Prostate gland (tissue), 2 donors: ENCODE results near the gene ZFP14.
"Not testable (repeated sequence)": the region's sequence is repeated elsewhere in the genome, so short reads cannot be mapped to it uniquely, and the experiment has no call there.

Source experiments
- CTCF ChIP-seq, 4 experiments: fragments of 200-600 bp in 2 of 4; fragments of 450-650 bp in 2 of 4; sonication (generic) in 2 of 4; IDR thresholded peaks; 1 replicate in 3 of 4; 2 replicates in 1 of 4; pipeline ENCODE4 v1.5.1; 2016 to 2019; ENCODE audit warnings: antibody characterized with exemption in 4 of 4, mild to moderate bottlenecking in 2 of 4, moderate library complexity in 2 of 4
- POLR2A ChIP-seq: fragments of 450-650 bp; IDR thresholded peaks from one replicate; pipeline ENCODE4 v1.6.1; 2016; ENCODE audit warnings: antibody characterized with exemption, mild to moderate bottlenecking

GRCh38 chr19:36309309-36309708, 69.7 kb downstream of the ZFP14 start:
- not testable (repeated sequence) for TF ChIP-seq POLR2A; CTCF (IDR thresholded peaks at IDR 0.05)
